ENCODE measurements around the gene IL13. TPM values are rescaled to one million over a fixed set of nuclear protein-coding genes. Genes with fewer than 3 reads are reported as not detected.

The IL13 gene
- total RNA-seq, 1 donor from 2014 or later: not detected

GRCh38 chr5:132665574-132666080 is 7.7 kb downstream of the IL13 start:
- H3K36me3 ChIP-seq: no peaks in the 10 kb centered on the region
- H3K9me3 ChIP-seq (replicated peaks): no peaks in the 10 kb centered on the region
- H3K27ac ChIP-seq (replicated peaks): no peak overlapping the region
- TF ChIP-seq CTCF (IDR thresholded peaks at IDR 0.05; ENCODE audit: borderline replicate concordance): no peak
- no peaks in the 10 kb centered on the region for H3K4me1 ChIP-seq
- intact Hi-C loops (cut with micrococcal nuclease): no loop called here
- peaks cover 29% of the 10 kb centered on the region for H3K27me3 ChIP-seq (ENCODE audit: low read depth)
- no peak overlapping the region for H3K4me3 ChIP-seq
- no peak for DNase-seq

- H3K27me3 ChIP-seq (ENCODE audit: low read depth): peaks cover 34% of the 10 kb centered on the region
- H3K27ac ChIP-seq (replicated peaks): no peak overlapping the region
- no peak for DNase-seq
- intact Hi-C loops (cut with micrococcal nuclease): no loop called here
- H3K9me3 ChIP-seq (replicated peaks): no peaks in the 10 kb centered on the region
- H3K36me3 ChIP-seq: no peaks in the 10 kb centered on the region
- H3K4me3 ChIP-seq: no peak overlapping the region
- no peak for TF ChIP-seq CTCF (IDR thresholded peaks at IDR 0.05; ENCODE audit: borderline replicate concordance)
- H3K4me1 ChIP-seq: no peaks in the 10 kb centered on the region
Observed at GRCh38 chr5:132666310-132667123, 8.5 kb downstream of the IL13 start.

GRCh38 chr5:132667309-132667708 is 9.3 kb downstream of the IL13 start:
- Histone ChIP-seq H3K4me1 (no peaks in the 10 kb centered on the region), H3K36me3 (no peaks in the 10 kb centered on the region), H3K27me3 (ENCODE audit: low read depth) (peaks cover 34% of the 10 kb centered on the region), H3K27ac (replicated peaks) (no peak overlapping the region), H3K9me3 (replicated peaks) (no peaks in the 10 kb centered on the region), H3K4me3 (no peak overlapping the region)
- no peak for TF ChIP-seq CTCF (IDR thresholded peaks at IDR 0.05; ENCODE audit: borderline replicate concordance)
- no peak for DNase-seq
- intact Hi-C loops (cut with micrococcal nuclease): no loop called here

GRCh38 chr5:132667761-132668705 is 10.1 kb downstream of the IL13 start:
- Histone ChIP-seq H3K4me1 (no peaks in the 10 kb centered on the region), H3K9me3 (replicated peaks) (no peaks in the 10 kb centered on the region), H3K27ac (replicated peaks) (no peak overlapping the region), H3K36me3 (no peaks in the 10 kb centered on the region), H3K4me3 (no peak overlapping the region), H3K27me3 (ENCODE audit: low read depth) (peaks cover 34% of the 10 kb centered on the region)
- no peak for TF ChIP-seq CTCF (IDR thresholded peaks at IDR 0.05; ENCODE audit: borderline replicate concordance)
- DNase-seq: no peak
- intact Hi-C loops (cut with micrococcal nuclease): no loop called here

- Histone ChIP-seq H3K9me3 (replicated peaks) (no peaks in the 10 kb centered on the region), H3K4me1 (no peaks in the 10 kb centered on the region), H3K27ac (replicated peaks) (no peak overlapping the region), H3K4me3 (no peak overlapping the region), H3K27me3 (ENCODE audit: low read depth) (peaks cover 34% of the 10 kb centered on the region), H3K36me3 (no peaks in the 10 kb centered on the region)
- no peak for DNase-seq
- TF ChIP-seq CTCF (IDR thresholded peaks at IDR 0.05; ENCODE audit: borderline replicate concordance): no peak
- intact Hi-C loops (cut with micrococcal nuclease): no loop called here
Observed at GRCh38 chr5:132668706-132669454, 10.9 kb downstream of the IL13 start.

Measured in left ventricle myocardium inferior (tissue), 1 donor.